Amniotic epithelial cell (primary cell): ENCODE results near the gene CCDC9B.
A peak's percentile ranks its signal among the peaks of the same experiment; 100 is the strongest.

Experiments used
- DNase-seq: peaks from one replicate; pipeline ENCODE4 v3.0.0-alpha.2; 2010; ENCODE audit warnings: low read depth

The CCDC9B gene

GRCh38 chr15:40365624-40366456 lies 25.1 kb upstream of the CCDC9B start:
- DNase-seq = no peak

DNA sequence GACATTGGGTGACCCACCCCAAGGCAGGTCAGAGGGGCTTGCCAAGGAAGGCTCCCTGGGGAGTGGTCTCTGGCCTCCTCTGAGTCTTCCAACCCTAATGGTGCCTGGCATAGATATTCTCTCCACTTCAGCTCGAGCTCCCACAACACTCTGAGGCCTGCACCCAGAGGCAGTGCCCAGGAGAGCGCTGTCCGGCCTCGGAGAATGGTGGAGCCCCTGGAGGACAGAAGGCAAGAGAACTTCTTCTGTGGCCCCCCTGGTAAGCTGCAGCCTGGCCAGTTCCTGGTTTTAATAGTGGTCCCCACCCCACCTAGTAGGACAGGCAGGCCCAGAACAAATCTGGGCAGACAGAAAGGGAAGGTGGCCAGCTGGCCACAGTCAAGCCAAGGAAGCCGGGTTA lies 24.3 kb upstream of the CCDC9B start:
- DNase-seq = no peak

- DNase-seq = no peak
Observed at GRCh38 chr15:40364251-40364650, 23.5 kb upstream of the CCDC9B start.

DNA sequence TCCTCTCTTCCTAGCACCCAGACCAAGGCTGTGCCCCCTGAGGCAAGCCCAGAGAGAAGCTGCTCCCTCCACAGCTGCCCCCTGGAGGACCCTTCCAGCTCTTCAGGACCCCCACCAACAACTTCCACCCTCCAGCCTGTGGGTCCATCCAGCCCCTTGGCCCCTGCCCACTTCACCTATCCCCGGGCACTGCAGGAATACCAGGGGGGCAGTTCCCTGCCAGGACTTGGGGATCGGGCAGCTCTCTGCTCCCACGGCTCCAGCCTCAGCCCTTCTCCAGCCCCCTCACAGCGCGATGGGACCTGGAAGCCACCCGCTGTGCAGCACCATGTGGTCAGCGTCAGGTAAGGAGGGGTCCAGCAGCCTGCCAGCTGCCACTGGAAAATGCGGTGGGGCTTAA lies 22.9 kb upstream of the CCDC9B start:
- no peak for DNase-seq

GRCh38 chr15:40361640-40362039 lies 20.9 kb upstream of the CCDC9B start:
- DNase-seq = no peak

DNA sequence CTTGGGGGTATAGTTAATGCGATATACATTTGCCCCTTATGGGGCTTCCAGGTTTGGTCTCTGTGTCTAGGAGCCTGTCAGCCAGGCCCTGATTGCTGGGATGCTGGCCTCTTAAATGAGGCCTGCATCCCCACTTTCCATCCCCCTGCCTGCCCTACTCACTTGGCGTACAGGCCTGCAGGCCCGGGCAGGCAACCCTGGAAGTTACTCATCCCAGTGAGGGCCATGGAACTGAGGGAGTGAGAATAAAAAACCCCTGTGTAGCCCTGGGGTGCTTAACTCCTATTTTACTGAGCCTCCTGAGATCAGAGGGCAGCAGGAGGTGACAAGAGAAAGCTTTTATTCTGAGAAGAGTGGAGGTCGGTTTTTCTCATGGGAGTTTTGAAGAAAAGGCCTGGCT lies 19.3 kb upstream of the CCDC9B start:
- no peak for DNase-seq

DNA sequence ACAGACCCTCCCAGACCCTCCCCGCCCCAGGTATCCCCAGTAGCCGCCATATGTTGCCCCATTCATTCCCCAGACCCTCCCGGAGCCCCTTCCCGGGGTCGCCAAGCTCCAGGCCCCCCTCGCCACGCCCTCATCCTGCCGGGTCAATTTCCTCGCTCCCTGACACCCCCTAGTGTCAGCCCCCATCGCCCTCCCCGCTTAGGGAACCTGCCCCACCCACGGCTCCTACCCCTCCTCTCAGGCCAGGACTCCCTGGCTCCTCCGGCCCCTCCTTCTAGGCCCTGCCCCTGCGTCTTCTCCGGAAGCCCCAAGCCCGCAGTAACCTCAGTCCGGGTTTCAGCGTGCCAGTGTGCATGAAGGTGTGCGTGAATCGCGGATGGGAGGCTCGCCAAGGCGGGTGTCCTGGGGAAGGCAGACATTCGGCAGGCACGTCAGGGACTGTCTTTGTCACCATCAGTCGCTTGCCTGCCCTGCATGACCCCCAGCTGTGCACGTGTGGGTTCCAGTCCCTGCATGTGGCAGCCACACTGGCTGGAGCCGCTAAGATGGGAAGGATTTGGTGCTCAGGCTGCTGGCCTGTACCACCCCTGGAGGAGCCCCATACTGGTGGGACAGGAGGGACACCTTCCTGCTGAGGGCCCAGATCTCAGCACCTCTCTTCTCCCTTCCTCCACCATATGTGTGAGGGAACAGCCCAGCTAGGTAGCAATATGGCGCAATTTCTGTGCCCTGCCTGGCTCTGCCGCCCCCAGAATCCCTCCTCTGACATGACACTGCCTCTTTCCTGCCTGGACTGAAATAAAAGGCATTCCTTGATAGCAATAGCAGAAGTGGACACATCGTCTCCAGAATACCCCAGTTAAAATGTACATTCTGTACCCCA lies 18.0 kb upstream of the CCDC9B start:
- DNase-seq = no peak

- peak; percentile 48 for DNase-seq
Observed at GRCh38 chr15:40357723-40358470, 17.2 kb upstream of the CCDC9B start, which contains the start of gene DISP2. Gene DISP2 (plus strand): TSS chr15:40358219. CDS start chr15:40358322, 103 bp downstream.

- DNase-seq = no peak
Observed at GRCh38 chr15:40357246-40357645, 16.5 kb upstream of the CCDC9B start.

GRCh38 chr15:40355976-40356585 lies 15.3 kb upstream of the CCDC9B start:
- DNase-seq = peak; percentile 52

DNA sequence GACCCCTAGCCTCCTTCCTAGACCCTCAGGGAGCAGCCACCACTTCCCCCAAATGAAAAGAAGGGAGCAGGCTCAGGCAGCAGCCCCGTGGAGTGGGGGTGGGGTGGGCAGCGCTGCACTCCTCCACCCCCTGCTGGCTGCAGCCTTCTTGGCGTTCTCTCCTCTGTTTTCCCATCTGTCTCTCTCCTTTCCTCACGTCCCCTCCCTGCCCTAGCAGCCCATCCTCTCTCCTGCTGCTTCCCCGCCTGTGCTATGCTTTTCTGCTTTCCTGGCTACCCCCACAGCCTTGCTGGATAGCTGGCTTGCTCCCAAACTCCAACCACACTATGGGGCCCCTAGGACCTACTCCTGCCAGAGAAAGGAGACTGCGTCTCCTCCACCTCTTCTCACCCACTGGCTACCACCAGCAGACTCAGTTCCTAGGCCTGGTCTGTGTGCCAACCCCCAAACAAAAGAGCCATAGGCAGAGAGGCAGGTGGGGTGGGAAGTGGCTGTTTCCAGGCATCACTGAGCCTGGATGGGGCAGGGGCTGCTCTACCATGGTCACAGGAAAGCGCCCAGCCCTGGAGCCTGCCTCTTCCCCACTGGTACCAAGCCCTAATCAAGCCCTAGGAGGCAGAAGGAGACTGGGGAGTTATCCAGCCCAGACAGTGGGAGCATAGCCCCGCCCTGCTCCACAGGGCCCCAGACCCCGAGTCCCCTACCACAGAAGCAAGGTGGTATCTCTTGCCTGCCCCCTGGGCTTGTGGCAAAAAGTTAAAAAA lies 13.9 kb upstream of the CCDC9B start:
- DNase-seq = peak; percentile 59

GRCh38 chr15:40353697-40354096 lies 13.0 kb upstream of the CCDC9B start:
- no peak for DNase-seq

- DNase-seq = no peak
Observed at GRCh38 chr15:40352281-40352901, 11.7 kb upstream of the CCDC9B start.

GRCh38 chr15:40349163-40349562 lies 8.4 kb upstream of the CCDC9B start:
- no peak for DNase-seq

DNA sequence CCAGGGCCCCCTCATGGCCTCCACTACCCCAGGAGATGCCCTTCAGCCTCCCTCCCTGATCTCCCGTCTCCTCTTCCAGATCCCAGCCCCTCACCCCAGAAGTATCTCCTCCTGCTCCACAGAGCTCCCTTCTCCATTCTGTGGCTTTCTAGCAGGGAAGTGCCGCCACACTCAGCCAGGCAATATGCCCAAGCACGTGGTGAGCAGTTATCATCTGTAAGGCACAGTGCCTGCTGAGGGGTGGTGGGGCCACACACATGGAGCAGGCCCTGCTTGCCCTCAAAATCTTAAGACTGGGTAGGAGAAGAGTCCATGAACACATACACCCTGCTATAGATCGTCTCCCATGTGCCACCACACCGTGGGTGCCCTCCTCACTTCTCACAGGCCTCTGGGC lies 7.7 kb upstream of the CCDC9B start:
- DNase-seq = no peak

- DNase-seq = no peak
Observed at GRCh38 chr15:40347559-40348473, 7.1 kb upstream of the CCDC9B start.

- no peak for DNase-seq
Observed at GRCh38 chr15:40346579-40347558, 6.1 kb upstream of the CCDC9B start.

GRCh38 chr15:40345867-40346578 lies 5.3 kb upstream of the CCDC9B start:
- DNase-seq = no peak
